Daoy (cell line): ENCODE data around the gene ZNF444. TPM values are rescaled to one million over a fixed set of nuclear protein-coding genes. Genes with fewer than 3 reads are reported as not detected.
A peak's percentile ranks its signal among the peaks of the same experiment; 100 is the strongest.
"Not testable (repeated sequence)": the region's sequence is repeated elsewhere in the genome, so short reads cannot be mapped to it uniquely, and the experiment has no call there.

Experiments
- DNase-seq: peaks from one replicate; pipeline ENCODE4 v3.0.0-alpha.2; 2015; ENCODE audit warnings: low read depth
- total RNA-seq: library from RNA; depleted of rRNA; stranded (reverse); fragments of >200 nt; shearing (Covaris generic); gene quantifications from 2 replicates; pipeline ENCODE4 v1.2.3, GENCODE V29; 2014; rRNA removed

ZNF444 gene
- total RNA-seq: 24.3 and 36.4 TPM in 2 replicates

DNA sequence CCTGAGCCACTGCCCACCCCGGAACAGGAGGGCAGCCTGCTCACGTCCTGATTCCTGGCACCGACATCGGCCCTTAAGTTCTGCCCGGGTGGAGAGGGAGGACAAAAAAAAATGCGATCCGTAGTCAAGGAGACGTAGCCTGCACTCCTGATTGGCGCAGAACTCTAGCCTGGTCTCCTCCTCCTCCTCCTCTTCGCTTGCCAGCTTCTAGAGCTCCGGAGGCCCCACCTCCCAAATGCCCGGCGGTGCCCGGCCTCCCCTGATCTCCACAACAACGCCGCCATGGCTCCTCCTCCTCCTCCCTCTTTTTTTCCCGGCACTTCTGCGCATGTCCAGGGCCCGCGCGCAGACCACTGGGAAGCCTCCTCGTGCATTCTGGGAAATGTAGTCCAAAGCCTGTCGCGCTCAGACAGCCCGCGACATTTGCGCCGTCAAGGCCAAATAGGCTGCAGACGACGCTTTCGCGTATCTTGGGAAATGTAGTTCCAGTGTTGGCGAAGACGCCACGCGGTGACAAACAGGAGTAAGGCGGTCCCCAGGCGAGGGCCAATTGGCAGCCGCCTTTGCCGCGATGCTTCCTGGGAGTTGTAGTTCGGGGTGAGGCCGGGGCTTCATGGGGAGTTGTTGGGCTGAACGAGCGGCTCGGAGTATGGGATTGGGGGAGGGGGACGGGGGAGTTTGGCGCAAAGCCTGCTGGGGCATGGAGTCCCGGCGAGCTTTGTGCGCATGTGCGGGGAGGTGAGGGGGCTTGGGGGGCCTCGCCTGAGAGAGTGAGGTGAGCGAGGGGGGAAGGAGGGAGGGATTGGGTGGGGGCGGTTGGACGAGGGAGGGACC, at the start of gene ZNF444:
Gene ZNF444, plus strand, starts transcription at position 705 of the 834 bp plus-strand sequence. CDS start 5,625 bp downstream, outside the sequence.
- peak; percentile 99 for DNase-seq

DNA sequence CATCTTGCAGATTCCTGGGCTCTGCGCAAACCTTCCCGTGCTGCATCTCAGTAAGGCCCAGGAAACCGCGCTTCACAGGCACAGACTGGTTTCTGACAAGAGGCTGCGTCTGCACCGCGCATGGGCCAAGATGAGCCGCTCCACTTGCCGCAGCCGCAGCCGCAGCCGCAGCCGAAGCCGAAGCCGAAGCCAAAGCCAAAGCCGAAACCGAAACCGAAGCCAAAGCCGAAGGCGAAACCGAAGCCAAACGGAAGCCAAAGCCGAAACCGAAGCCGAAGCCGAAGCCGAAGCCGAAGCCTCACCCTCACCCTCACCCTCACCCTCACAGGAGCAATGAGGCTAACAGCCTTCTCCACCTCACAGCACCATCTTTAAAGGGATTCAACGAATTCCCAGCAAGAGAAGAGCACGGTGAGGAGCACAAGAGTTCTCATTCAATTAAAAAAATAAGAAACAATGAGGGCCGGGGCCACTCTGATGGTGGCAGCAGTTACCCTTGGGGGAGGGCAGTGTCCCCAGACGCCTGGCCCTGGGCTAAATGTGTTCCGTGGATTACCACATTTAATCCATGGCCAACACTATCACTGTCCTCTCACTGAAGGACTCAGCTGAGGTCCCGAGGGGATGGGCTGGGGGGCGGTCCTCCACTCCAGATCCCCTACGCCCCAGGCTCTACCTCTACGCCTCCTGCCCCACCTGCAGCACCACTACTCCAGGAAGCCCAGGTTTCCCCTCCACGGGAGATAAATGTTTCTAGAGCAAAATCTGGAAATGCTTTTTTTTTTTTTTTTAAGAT, 49.1 kb upstream of the ZNF444 start:
- DNase-seq: no peak

DNA sequence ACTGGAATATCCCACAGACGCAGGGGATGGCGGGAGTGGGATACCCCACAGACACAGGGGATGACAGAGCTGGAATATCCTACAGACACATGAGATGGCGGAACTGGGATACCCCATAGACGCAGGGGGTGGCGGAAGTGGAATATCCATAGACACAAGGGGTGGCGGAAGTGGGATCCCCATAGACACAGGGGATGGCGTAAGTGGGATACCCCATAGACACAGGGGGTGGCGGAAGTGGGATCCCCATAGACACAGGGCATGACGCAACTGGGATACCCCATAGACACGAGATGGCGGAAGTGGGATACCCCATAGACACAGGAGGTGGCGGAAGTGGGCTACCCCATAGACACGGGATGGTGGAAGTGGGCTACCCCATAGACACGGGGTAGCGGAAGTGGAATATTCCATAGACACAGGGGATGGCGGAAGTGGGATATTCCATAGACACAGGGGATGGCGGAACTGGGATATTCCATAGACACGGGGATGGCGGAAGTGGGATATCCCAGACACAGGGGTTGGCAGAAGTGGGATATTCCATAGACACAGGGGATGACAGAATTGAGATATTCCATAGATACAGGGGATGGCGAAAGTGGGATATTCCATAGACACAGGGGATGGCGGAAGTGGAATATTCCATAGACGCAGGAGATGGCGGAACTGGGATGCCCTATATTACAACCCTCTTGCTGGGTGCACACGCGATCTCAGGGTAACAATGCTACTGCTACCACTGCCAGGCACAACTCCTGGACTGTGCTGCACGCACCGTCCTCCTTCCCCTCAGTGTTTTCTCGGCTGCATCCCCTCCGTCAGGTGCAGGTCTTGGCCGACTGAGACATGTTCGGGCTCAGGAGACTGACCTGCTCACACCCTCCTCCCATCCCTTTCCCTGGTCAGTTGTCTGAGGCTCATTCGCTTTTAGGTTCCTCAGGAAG, 48.1 kb upstream of the ZNF444 start:
- no peak for DNase-seq

DNA sequence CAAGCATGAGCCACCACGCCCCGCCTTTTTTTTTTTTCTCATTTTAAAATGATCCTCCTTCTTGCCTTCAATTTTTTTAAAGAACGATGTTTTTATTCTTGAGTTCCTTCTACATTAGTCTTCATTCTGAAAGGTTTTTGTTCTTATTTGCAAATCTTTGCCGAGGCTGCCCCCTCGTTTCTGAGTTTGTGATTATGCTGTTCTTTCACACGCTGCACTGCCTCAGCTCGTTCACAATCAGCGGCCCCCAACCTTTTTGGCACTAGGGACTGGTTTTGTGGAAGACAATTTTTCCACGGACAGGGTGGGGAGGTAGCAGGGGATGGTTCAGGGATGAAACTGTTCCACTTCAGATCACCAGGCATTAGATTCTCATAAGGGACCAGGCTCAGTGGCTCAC, 46.6 kb upstream of the ZNF444 start:
- DNase-seq: no peak

DNA sequence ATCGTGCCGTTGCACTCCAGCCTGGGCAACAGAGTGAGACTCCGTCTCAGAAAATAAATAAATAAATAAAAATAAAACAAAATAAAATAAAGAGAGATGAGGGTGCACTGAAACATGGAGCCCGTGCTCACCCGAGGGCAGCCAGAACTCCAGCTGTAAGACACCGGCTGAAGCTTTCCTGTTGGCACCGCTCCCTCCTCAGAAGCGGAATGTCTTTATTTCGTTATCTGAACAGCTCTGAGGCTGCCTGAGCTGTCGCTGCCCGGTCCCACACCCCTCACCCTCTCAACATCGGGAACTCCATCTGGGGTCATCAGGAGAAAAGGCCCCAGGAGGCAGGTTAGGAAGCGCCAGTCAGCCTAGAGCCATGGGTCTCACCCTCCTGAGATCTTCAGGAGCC, 44.4 kb upstream of the ZNF444 start:
- no peak for DNase-seq

DNA sequence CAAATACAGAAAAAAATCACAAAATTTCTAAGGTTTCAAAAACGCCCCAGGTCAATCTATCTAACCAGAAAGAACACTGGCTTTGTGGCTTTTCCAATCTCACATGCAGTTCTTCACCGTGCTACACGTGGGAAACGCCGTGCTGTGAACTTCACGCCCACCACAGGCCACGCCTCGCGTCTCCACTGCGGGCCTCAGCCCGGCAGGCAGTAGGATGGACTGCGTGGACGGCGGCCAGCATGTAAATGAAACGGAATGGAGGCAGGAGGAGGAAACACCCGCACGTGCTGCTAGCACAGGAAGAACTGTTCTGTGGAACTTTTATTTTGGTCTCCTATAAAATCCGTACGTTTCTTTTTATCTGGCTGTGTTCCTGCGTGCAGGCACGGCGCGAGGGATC, 43.8 kb upstream of the ZNF444 start:
- DNase-seq: no peak

DNA sequence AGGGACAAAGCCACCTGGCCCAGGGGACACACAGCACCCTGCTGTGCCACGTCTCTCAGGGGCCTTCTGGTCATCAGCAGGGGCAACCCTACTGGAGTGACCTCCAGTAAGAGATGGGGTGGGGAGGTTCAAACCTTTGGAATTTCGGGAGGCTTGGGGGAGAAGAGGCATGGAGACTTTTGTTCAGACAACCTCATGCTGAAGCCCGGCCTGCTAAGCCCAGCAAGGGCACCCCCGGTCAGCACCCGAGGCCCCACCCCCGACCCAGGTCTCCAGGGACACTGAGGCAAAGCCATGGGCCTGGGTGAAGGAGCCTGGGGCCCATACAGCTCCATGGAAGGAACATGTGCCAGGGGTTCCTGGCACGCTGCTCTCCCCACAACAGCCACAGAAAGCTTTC, 43.3 kb upstream of the ZNF444 start:
- no peak for DNase-seq

DNA sequence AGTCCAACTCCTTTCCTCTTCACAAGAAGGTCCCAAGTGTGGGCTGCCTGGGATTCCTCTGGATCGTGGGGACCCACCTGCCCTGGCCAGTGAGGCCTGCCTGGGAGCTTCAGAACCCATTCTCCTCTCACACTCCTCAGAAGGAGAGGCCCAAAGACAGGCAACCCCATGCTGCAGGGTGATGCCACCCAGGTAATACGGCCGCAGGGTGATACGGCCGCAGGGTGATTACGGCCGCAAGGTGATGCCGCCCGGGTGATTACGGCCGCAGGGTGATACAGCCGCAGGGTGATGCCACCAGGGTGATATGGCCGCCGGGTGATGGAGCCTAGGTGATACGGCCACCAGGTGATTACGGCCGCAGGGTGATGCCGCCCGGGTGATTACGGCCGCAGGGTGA, 42.9 kb upstream of the ZNF444 start:
- not testable (repeated sequence) for DNase-seq

DNA sequence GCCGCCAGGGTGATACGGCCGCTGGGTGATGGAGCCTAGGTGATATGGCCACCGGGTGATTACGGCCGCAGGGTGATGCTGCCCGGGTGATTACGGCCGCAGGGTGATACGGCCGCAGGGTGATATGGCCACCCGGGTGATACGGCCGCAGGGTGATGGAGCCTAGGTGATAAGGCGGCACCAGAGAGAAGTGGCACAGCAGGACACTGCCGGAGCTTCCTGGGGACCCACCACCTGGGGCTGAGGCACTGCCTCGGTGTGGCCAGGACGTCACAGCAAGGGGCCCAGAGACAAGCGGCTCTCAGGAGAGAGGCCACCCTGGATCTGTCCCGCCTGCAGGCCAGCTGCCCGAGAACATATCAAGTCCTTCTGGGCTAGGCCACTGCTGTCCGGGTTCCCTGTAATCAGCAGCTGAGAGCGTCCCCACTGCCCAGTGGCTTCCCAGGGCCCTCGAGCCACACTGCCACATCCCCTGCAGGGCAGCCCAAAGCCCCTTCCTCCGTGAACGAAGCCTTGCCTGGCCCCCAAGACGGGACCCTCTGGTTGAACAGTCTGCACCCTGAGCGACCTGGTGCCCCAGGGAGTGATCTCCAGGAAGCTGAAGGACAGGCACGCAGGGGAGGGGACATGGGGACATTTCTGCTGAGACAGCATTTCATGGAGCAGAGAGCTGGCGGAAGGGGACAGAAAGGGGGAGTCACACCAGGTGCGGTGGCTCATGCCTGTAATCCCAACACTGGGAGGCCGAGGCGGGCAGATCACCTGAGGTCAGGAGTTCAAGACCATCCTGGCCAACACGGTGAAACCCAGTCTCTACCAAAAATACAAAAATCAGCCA, 42.1 kb upstream of the ZNF444 start:
- DNase-seq: no peak

DNA sequence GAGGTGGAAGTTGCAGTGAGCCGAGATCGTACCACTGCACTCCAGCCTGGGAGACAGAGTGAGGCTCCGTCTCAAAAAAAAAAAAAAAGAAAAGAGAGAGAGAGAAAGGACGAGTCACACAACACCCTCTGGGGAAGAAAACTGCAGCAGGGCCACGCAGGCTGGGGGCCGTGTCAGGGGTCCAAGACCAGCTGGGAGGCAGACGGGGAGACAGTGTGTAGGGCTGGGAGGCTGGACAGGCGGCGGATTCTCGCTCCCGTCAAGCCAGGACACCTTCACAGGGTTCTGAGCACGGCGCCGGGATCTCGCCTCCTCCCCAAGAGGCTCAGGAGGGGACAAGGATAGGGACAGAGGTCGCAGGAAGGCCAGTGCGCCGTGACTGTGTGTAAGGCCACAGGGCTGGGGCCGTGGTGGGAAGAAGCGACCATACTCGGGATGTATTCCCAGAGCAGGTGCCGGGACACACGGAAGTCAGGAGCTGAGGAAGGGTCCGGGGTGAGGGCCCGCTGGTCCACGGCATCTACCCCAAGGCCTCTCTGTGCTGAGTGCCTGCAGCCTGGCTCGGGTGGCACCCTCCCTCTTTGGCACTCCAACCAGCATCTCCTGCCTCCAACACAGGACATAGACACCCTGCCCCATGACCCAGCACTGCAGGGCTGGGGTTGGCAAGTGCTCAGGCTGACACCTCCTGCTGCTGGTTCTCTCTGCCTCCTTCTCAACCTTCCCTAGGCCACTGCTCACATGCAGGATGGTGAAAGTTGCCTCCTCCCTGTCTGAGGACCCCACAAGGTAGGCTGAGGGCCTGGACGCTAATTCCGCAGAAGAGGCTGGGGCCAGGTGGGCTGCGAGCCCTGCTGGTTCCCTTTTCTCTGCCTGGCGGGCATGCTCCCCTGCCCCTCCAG, 41.2 kb upstream of the ZNF444 start:
- no peak for DNase-seq

DNA sequence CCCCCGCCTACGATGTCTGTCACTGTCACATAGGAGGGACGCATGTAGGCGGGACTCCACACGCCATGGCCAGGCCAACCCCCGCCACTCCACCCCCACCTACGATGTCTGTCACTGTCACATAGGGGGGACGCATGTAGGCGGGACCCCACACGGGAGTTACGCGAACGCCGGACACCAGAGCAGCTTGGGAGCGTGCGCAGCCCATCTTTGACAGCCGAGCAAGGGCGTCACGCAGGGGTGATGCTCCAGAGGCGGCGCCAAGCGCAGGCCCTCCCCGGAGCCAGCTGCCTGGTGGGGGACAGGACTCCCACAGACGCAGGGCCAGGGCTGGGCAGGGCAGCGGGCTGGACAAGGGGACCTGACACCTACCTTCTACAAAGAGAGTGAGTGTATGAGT, 40.0 kb upstream of the ZNF444 start:
- DNase-seq: no peak

DNA sequence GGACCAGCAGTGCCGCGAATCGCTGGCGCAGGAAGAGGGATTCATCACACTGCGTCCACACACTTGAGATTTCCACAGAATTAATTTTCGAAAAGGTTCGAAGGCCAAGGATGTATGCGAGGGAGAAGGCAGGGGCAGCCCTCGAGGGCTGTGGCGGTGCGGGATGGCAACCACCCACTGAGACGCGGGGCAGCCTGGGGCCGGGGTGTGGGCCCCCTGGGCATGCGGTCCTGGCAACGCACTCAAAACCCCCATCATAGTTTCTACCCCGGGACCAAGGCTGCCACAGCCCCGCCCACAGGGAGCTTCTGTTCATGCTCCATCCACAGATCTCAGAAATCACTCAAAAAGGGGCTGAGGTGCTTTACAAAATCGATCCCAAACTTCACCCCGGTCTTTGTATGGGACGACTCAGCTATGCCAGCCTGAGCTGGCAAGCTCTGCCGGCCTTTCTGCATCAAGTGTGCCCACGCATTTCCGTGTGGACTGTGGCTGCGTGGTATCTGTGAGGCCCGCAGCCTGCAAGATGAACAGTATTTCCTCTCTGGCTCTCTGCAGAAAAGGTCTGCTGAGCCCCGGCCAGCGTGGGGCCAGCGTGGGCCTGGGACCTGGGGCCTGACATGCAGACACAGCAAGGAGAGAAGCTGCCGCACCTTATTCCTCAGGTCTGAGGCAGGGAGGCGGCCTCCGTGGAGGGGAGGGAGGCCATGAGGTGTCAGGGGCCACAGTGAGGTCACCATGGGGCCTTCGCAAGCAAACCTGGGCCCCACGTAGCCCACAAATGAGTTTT, 39.1 kb upstream of the ZNF444 start:
- no peak for DNase-seq

DNA sequence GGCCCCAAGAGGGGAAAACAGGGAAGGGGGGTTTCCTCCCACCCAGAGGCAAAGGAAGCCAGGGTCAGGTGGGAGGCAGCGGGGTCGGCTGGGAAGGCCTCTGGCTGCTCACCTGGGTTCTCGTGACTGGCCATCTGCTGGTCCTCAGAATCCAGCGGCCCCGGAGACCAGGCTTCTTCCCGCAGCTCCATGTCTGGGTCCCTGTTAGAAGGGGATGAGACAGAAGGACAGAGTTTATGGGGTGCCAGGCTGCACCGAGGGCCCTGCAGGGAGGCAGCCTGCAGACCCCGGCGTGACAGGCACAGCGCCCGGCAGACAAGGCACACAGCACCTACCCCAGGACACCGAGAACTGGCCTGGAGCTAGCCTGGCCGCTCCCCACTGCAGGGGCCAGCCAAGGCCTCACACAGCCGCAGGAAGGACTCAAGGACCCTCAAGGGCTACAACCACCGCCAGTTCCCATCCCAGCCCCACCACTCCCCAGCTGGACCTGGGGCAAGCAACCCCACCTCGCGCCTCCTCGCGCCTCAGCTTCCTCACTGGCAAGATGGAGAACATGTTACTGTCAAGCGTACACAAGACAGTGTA, 38.0 kb upstream of the ZNF444 start:
- DNase-seq: no peak

DNA sequence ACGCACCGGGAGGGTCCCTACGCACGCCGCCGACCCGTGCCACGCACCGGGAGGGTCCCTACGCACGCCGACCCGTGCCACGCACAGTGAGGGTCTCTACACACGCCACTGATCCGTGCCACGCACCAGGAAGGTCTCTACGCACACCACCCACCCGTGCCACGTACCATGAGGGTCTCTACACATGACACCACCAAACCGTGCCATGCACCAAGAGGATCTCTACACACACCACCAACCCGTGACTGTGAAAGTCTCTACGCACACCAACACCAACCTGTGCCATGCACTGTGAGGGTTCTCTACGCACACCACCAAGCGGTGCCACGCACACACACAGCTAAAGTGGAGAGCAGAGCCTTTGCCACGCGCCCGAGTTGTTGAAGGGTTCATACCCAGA, 36.7 kb upstream of the ZNF444 start:
- DNase-seq: no peak

DNA sequence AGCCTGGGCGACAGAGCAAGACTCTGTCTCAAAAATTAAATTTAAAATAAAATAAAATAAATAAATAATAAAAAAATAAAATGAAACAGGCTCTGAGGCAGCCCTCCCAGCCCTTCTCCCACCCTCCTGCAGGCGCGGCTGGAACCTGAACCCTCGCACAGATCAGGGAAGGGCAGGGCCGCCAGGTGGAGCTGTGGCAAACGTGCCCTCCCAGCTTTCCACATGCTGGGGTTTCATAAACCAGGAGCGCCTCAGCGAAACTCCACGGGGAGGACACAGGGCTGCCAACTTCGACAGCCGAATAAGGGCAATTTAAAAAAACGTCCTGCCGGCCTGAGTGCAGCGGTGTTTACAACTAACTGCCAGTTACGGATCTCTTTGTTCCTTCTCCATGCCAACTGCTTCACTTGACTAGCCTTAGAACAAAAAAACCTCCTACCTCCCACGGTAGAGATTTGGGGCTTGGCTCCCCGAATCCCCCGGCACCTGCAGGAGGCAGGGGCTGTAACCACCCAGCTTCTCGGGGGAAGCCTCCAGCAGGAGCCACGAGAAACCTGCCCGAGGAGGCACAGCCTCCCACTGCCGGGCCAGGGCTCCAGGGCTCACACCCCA, 35.9 kb upstream of the ZNF444 start:
- DNase-seq: peak; percentile 32

DNA sequence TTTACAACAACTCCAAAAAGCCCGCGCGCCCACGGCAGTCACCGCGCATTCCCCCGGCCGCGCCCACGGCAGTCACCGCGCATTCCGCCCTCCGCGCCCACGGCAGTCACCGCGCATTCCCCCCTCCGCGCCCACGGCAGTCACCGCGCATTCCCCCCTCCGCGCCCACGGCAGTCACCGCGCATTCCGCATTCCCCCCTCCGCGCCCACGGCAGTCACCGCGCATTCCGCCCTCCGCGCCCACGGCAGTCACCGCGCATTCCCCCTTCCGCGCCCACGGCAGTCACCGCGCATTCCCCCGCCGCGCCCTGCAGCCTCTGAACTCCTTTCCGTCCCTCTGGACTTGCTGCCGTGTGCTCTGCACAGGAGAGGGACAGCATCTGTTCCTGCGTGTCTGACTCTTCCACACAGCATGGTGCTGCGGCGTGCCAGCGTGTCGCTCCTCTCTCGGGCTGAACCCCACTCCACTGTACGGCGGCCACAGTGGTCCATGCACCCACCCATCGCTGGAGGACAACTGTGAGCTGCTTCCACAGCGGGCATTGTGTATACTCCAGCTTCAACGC, 35.2 kb upstream of the ZNF444 start:
- DNase-seq: not testable (repeated sequence)

DNA sequence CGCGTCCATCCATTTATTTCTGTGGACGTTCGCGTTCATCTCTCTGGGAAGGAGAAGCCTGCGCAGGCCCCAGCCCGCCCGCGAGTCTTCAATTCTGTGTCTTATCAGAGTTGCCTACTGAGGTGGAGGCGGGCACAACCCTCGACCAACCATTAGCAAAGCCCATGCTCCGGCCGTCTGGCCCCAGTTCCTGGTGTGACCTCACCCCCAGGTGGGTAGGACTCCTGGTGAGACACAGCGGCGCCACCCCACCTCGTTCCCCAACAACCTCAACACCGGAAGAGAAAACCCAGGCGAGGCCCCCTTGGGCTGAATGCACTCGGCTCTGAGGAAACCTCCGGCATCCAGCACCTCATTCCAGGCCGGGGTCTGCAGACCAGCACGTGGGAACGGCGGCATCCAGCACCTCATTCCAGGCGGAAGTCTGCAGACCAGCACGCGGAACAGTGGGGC, 34.7 kb upstream of the ZNF444 start:
- DNase-seq: no peak

DNA sequence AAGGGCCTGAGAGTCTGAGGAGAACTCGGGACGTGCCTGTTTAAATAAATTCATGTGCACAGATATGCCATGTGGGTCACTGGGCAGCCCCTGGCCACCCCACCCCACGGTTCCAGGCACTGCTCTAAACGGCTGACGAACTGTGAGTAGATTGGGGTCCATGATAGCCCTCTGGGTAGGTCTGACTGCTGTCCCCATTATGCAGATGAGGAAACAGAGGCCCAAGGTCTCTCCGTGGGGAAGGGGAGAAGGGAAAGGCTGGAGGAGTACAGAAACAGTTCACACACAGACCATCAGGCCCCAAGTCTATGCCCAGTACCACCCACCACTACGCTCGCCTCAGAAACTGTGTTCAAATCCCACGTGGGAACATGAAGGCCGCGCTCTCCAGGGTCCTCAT, 34.1 kb upstream of the ZNF444 start:
- no peak for DNase-seq
